Keratinocyte (primary cell): ENCODE results near the gene ARMH1. TPM values are rescaled to one million over a fixed set of nuclear protein-coding genes. Genes with fewer than 3 reads are reported as not detected.

Source experiments
- DNase-seq: peaks from one replicate; pipeline ENCODE4 v3.0.0-alpha.2; 2011; ENCODE audit warnings: low read depth, missing footprints, low spot score
- FAIRE-seq: peaks from 2 replicates; lab custom pipeline; 2011; peaks lifted over from hg19 to GRCh38; lab: Jason Lieb, UNC
- H2AFZ ChIP-seq: 2 replicates; pipeline ENCODE4 v1.6.0; 2012; ENCODE audit warnings: low read length, control low read depth, inconsistent platforms; ENCODE audit not compliant: control insufficient read depth
- H3K27ac ChIP-seq: 2 replicates; pipeline ENCODE4 v1.5.1; 2011; ENCODE audit warnings: low read length; ENCODE audit not compliant: control insufficient read depth, insufficient read depth
- H3K27me3 ChIP-seq: 3 replicates; pipeline ENCODE4 v1.6.0; 2011; ENCODE audit warnings: low read length; ENCODE audit not compliant: control insufficient read depth, insufficient read depth; ENCODE audit errors: extremely low read depth
- H3K36me3 ChIP-seq, 2 experiments: 2 replicates in 1 of 2; 3 replicates in 1 of 2; pipeline ENCODE4 v1.5.1; 2011; ENCODE audit warnings: low read length in 2 of 2, mild to moderate bottlenecking in 1 of 2; ENCODE audit not compliant: control insufficient read depth in 2 of 2, insufficient read depth in 2 of 2; ENCODE audit errors: extremely low read depth in 1 of 2
- H3K4me1 ChIP-seq: 3 replicates; pipeline ENCODE4 v1.5.1; 2011; ENCODE audit warnings: low read length; ENCODE audit not compliant: control insufficient read depth, insufficient read depth; ENCODE audit errors: extremely low read depth
- H3K4me2 ChIP-seq: 3 replicates; pipeline ENCODE4 v1.6.0; 2011; ENCODE audit warnings: low read depth, low read length; ENCODE audit not compliant: control insufficient read depth, insufficient read depth; ENCODE audit errors: extremely low read depth
- H3K4me3 ChIP-seq, 3 experiments: fragments of 200-600 bp in 1 of 3; sonication (generic) in 1 of 3; 2 replicates in 2 of 3; 3 replicates in 1 of 3; pipeline ENCODE4 v1.5.1; 2011 to 2016; ENCODE audit warnings: low read length in 3 of 3, mild to moderate bottlenecking in 3 of 3, control low read depth in 2 of 3, inconsistent platforms in 1 of 3, low read depth in 1 of 3, mixed read lengths in 1 of 3, mixed run types in 1 of 3, moderate library complexity in 1 of 3; ENCODE audit not compliant: control insufficient read depth in 2 of 3, insufficient read depth in 2 of 3; ENCODE audit errors: extremely low read depth in 1 of 3
- H3K79me2 ChIP-seq: 2 replicates; pipeline ENCODE4 v1.6.0; 2012; ENCODE audit warnings: low read length; ENCODE audit not compliant: control insufficient read depth, insufficient read depth
- H3K9ac ChIP-seq: 3 replicates; pipeline ENCODE4 v1.6.0; 2011; ENCODE audit warnings: low read length; ENCODE audit not compliant: control insufficient read depth, insufficient read depth; ENCODE audit errors: extremely low read depth
- H3K9me1 ChIP-seq: 3 replicates; pipeline ENCODE4 v1.6.0; 2011; ENCODE audit warnings: low read length; ENCODE audit not compliant: control insufficient read depth, insufficient read depth; ENCODE audit errors: extremely low read depth
- H3K9me3 ChIP-seq: 2 replicates; pipeline ENCODE4 v1.5.1; 2012; ENCODE audit warnings: low read depth, low read length; ENCODE audit not compliant: control insufficient read depth
- H4K20me1 ChIP-seq: 3 replicates; pipeline ENCODE4 v1.6.0; 2011; ENCODE audit warnings: low read length; ENCODE audit not compliant: control insufficient read depth, insufficient read depth; ENCODE audit errors: extremely low read depth
- CTCF ChIP-seq, 3 experiments: IDR thresholded peaks in 1 of 3; conservative IDR thresholded peaks in 1 of 3; optimal IDR thresholded peaks in 1 of 3; 2 replicates in 2 of 3; 3 replicates in 1 of 3; pipeline versions ENCODE3 to v1.5.1; 2011; ENCODE audit warnings: low read length in 3 of 3, mild to moderate bottlenecking in 3 of 3, moderate library complexity in 2 of 3, control low read depth in 1 of 3, inconsistent platforms in 1 of 3; ENCODE audit not compliant: insufficient read depth in 2 of 3; ENCODE audit errors: extremely low read depth in 1 of 3
- EZH2 ChIP-seq: IDR thresholded peaks from one replicate; pipeline ENCODE4 v1.6.1; 2012; ENCODE audit warnings: inconsistent platforms, mild to moderate bottlenecking, low read length, moderate library complexity
- dilution Hi-C: fragments of 300-500 bp; cut with MboI; formaldehyde crosslinking; loops from one replicate; pipeline ENCODE4 v1.7.0; 2020; ENCODE audit warnings: low sequenced_read_pairs; ENCODE audit not compliant: extremely low pct_ligation_motif_present
- polyA plus RNA-seq, 5 experiments: library from polyadenylated mRNA; depleted of rRNA in 3 of 5; stranded (reverse) in 3 of 5; stranded (forward) in 1 of 5; unstranded in 1 of 5; fragments of >200 nt; gene quantifications; 1 replicate in 1 of 5; 2 replicates in 3 of 5; 3 replicates in 1 of 5; pipeline versions ENCODE4 v1.2.1 to v1.2.3, GENCODE V29; 2011 to 2012; ENCODE audit warnings: missing spikeins in 2 of 5, low read depth in 1 of 5, low replicate concordance in 1 of 5

Gene ARMH1
- polyA plus RNA-seq, 1 donor (not counting 4 experiments of a cell fraction or from before 2014, with no cell fraction given) = 0.22 TPM

GRCh38 chr1:44719318-44719717 is 44.8 kb downstream of the ARMH1 start:
- dilution Hi-C loops = no loop called here
- no peak for TF ChIP-seq EZH2
- TF ChIP-seq CTCF (optimal IDR thresholded peaks at IDR 0.05 in 1 of 3, IDR thresholded peaks at IDR 0.05 in 1 of 3, conservative IDR thresholded peaks at IDR 0.05 in 1 of 3; ENCODE audit: extremely low read depth in 1 of 3, insufficient read depth in 2 of 3, low read length in 3 of 3) = no peak
- no peak overlapping the region for H3K27ac ChIP-seq

GRCh38 chr1:44720281-44720680 is 45.8 kb downstream of the ARMH1 start:
- no peak for TF ChIP-seq CTCF (optimal IDR thresholded peaks at IDR 0.05 in 1 of 3, IDR thresholded peaks at IDR 0.05 in 1 of 3, conservative IDR thresholded peaks at IDR 0.05 in 1 of 3; ENCODE audit: extremely low read depth in 1 of 3, insufficient read depth in 2 of 3, low read length in 3 of 3)
- no peak for TF ChIP-seq EZH2
- Histone ChIP-seq H2AFZ (no peak overlapping the region), H3K4me1 (no peaks in the 10 kb centered on the region), H3K4me3 (no peak overlapping the region), H3K9me3 (no peaks in the 10 kb centered on the region), H3K4me2 (no peak overlapping the region), H4K20me1 (no peaks in the 10 kb centered on the region), H3K9ac (no peak overlapping the region), H3K36me3 (no peaks in the 10 kb centered on the region), H3K79me2 (no peaks in the 10 kb centered on the region), H3K27me3 (no peaks in the 10 kb centered on the region), H3K27ac (no peak overlapping the region), H3K9me1 (no peaks in the 10 kb centered on the region)
- FAIRE-seq = no peak
- no peak for DNase-seq
- dilution Hi-C loops = no loop called here

More at GRCh38 chr1:44719318-44719717, 44.8 kb downstream of the ARMH1 start:
- no peak overlapping the region for H2AFZ ChIP-seq
- no peak overlapping the region for H3K9ac ChIP-seq
- H3K4me2 ChIP-seq = no peak overlapping the region
- no peaks in the 10 kb centered on the region for H3K27me3 ChIP-seq
- H3K9me3 ChIP-seq = no peaks in the 10 kb centered on the region
- H3K9me1 ChIP-seq = no peaks in the 10 kb centered on the region
- no peaks in the 10 kb centered on the region for H4K20me1 ChIP-seq
- H3K4me3 ChIP-seq = no peak overlapping the region
- peaks cover 3% of the 10 kb centered on the region for H3K4me1 ChIP-seq
- DNase-seq = no peak
- no peak for FAIRE-seq
- H3K36me3 ChIP-seq = no peaks in the 10 kb centered on the region
- no peaks in the 10 kb centered on the region for H3K79me2 ChIP-seq
